ENCODE results near the gene FXR1.

The FXR1 gene

GRCh38 chr3:181006541-181006940 lies 94.1 kb downstream of the FXR1 start:
- Mint-ChIP-seq H3K27me3 (ENCODE audit: low read depth) (no peaks in the 10 kb centered on the region), H3K4me1 (no peaks in the 10 kb centered on the region), H3K27ac (no peak overlapping the region), H3K9me3 (peaks cover 8% of the 10 kb centered on the region), H3K36me3 (ENCODE audit: low read depth) (no peaks in the 10 kb centered on the region), H3K4me3 (no peak overlapping the region)
- TF ChIP-seq, protein P1, sequence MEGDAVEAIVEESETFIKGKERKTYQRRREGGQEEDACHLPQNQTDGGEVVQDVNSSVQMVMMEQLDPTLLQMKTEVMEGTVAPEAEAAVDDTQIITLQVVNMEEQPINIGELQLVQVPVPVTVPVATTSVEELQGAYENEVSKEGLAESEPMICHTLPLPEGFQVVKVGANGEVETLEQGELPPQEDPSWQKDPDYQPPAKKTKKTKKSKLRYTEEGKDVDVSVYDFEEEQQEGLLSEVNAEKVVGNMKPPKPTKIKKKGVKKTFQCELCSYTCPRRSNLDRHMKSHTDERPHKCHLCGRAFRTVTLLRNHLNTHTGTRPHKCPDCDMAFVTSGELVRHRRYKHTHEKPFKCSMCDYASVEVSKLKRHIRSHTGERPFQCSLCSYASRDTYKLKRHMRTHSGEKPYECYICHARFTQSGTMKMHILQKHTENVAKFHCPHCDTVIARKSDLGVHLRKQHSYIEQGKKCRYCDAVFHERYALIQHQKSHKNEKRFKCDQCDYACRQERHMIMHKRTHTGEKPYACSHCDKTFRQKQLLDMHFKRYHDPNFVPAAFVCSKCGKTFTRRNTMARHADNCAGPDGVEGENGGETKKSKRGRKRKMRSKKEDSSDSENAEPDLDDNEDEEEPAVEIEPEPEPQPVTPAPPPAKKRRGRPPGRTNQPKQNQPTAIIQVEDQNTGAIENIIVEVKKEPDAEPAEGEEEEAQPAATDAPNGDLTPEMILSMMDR (IDR thresholded peaks at IDR 0.05; ENCODE audit: unreplicated experiment in 3 of 3), result no peak

DNA sequence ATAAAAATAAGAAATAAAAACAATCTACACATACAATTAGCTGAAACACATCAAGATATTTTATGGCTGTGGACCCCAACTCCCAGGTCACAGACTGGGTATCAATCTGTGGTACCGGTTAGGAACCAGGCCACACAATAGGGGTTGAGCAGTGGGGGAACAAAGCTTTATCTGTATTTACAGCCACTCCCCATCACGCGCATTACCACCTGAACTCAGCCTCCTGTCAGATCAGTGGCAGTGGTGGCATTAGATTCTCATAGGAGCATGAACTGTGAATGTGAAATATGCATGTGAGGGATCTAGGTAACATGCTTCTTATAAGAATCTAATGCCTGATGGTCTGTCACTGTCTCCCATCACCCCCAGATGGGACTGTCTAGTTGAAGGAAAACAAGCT lies 94.8 kb downstream of the FXR1 start:
- Mint-ChIP-seq H3K27me3 (ENCODE audit: low read depth) (no peaks in the 10 kb centered on the region), H3K4me3 (no peak overlapping the region), H3K36me3 (ENCODE audit: low read depth) (no peaks in the 10 kb centered on the region), H3K27ac (no peak overlapping the region), H3K4me1 (no peaks in the 10 kb centered on the region), H3K9me3 (peaks cover 12% of the 10 kb centered on the region)
- TF ChIP-seq, protein P1 (IDR thresholded peaks at IDR 0.05; ENCODE audit: unreplicated experiment in 3 of 3), result no peak

- Mint-ChIP-seq H3K9me3 (peaks cover 9% of the 10 kb centered on the region), H3K4me3 (no peak overlapping the region), H3K36me3 (ENCODE audit: low read depth) (no peaks in the 10 kb centered on the region), H3K4me1 (no peaks in the 10 kb centered on the region), H3K27ac (no peak overlapping the region), H3K27me3 (ENCODE audit: low read depth) (no peaks in the 10 kb centered on the region)
- TF ChIP-seq, protein P1 (IDR thresholded peaks at IDR 0.05; ENCODE audit: unreplicated experiment in 3 of 3), result no peak
Observed at GRCh38 chr3:181008796-181009195, 96.3 kb downstream of the FXR1 start.

GRCh38 chr3:181009225-181009624 lies 96.8 kb downstream of the FXR1 start:
- TF ChIP-seq, protein P1 (IDR thresholded peaks at IDR 0.05; ENCODE audit: unreplicated experiment in 3 of 3), result no peak
- H3K27me3 Mint-ChIP-seq (ENCODE audit: low read depth), result no peaks in the 10 kb centered on the region
- no peak overlapping the region for H3K4me3 Mint-ChIP-seq
- no peaks in the 10 kb centered on the region for H3K4me1 Mint-ChIP-seq
- H3K9me3 Mint-ChIP-seq, result peaks cover 9% of the 10 kb centered on the region
- no peak overlapping the region for H3K27ac Mint-ChIP-seq
- no peaks in the 10 kb centered on the region for H3K36me3 Mint-ChIP-seq (ENCODE audit: low read depth)

- peaks cover under 1% of the 10 kb centered on the region for H3K9me3 Mint-ChIP-seq
- H3K36me3 Mint-ChIP-seq (ENCODE audit: low read depth), result no peaks in the 10 kb centered on the region
Observed at GRCh38 chr3:181017690-181018089, 105.2 kb downstream of the FXR1 start.

GRCh38 chr3:181025204-181025603 lies 112.7 kb downstream of the FXR1 start:
- no peaks in the 10 kb centered on the region for H3K36me3 Mint-ChIP-seq (ENCODE audit: low read depth)
- TF ChIP-seq, protein P1 (IDR thresholded peaks at IDR 0.05; ENCODE audit: unreplicated experiment in 3 of 3), result no peak

More at GRCh38 chr3:181017690-181018089, 105.2 kb downstream of the FXR1 start:
- no peak overlapping the region for H3K27ac Mint-ChIP-seq
- no peaks in the 10 kb centered on the region for H3K4me1 Mint-ChIP-seq
- H3K27me3 Mint-ChIP-seq (ENCODE audit: low read depth), result no peaks in the 10 kb centered on the region
- TF ChIP-seq, protein P1 (IDR thresholded peaks at IDR 0.05; ENCODE audit: unreplicated experiment in 3 of 3), result no peak
- no peak overlapping the region for H3K4me3 Mint-ChIP-seq

More at GRCh38 chr3:181025204-181025603, 112.7 kb downstream of the FXR1 start:
- H3K4me3 Mint-ChIP-seq, result no peak overlapping the region
- no peaks in the 10 kb centered on the region for H3K4me1 Mint-ChIP-seq
- H3K9me3 Mint-ChIP-seq, result no peaks in the 10 kb centered on the region
- H3K27me3 Mint-ChIP-seq (ENCODE audit: low read depth), result no peaks in the 10 kb centered on the region
- H3K27ac Mint-ChIP-seq, result no peak overlapping the region

All from nephron (organoid).